Gastroesophageal sphincter (tissue), 3 donors: ENCODE measurements around the gene SLC35C1.

Source experiments
- CTCF ChIP-seq, 4 experiments: fragments of 200-600 bp in 2 of 4; fragments of 450-650 bp in 2 of 4; sonication (generic) in 1 of 4; IDR thresholded peaks; one replicate each; pipeline ENCODE4 v1.5.1; 2017 to 2019; ENCODE audit warnings: antibody characterized with exemption in 4 of 4, mild to moderate bottlenecking in 2 of 4, moderate library complexity in 2 of 4
- EP300 ChIP-seq: sonication (generic); formaldehyde crosslinking; IDR thresholded peaks from one replicate; pipeline ENCODE4 v1.6.1; 2017; ENCODE audit warnings: antibody characterized with exemption, mild to moderate bottlenecking
- POLR2A ChIP-seq, 2 donors: fragments of 450-650 bp; IDR thresholded peaks; one replicate each; pipeline ENCODE4 v1.6.1; 2017; ENCODE audit warnings: antibody characterized with exemption in 2 of 2, mild to moderate bottlenecking in 2 of 2, moderate library complexity in 1 of 2
- POLR2AphosphoS5 ChIP-seq: sonication (generic); formaldehyde crosslinking; IDR thresholded peaks from one replicate; pipeline ENCODE4 v1.6.1; 2017; ENCODE audit warnings: antibody characterized with exemption

- no peak for TF ChIP-seq EP300
- TF ChIP-seq CTCF (IDR thresholded peaks at IDR 0.05), result no peak
- TF ChIP-seq POLR2A (IDR thresholded peaks at IDR 0.05), result no peak
- no peak for TF ChIP-seq POLR2AphosphoS5
Measured at GRCh38 chr11:45802531-45803317, 2.2 kb upstream of the SLC35C1 start.
